Stimulated activated CD8-positive, alpha-beta memory T cell treated with anti-CD3 and anti-CD28 coated beads, Interleukin-15, amount 100 ng/mL, for 1 hour (primary cell): ENCODE data around the gene CD163L1.
A peak's percentile ranks its signal among the peaks of the same experiment; 100 is the strongest.
"Not testable (repeated sequence)": the region's sequence is repeated elsewhere in the genome, so short reads cannot be mapped to it uniquely, and the experiment has no call there.

Experiments used
- DNase-seq: peaks from one replicate; pipeline ENCODE4 v3.0.0-alpha.2; 2020; ENCODE audit warnings: low read depth

CD163L1 gene

GRCh38 chr12:7444076-7444475 lies at the start of gene CD163L1:
CD163L1 (minus strand) TSS chr12:7444153; CDS start chr12:7444127, 26 bp downstream.
- no peak for DNase-seq

GRCh38 chr12:7493006-7493405 lies 49.1 kb upstream of the CD163L1 start:
- DNase-seq: no peak

GRCh38 chr12:7486512-7486911 lies 42.6 kb upstream of the CD163L1 start:
- DNase-seq: no peak

- no peak for DNase-seq
Observed at GRCh38 chr12:7485095-7485494, 41.1 kb upstream of the CD163L1 start.

GRCh38 chr12:7483343-7483742 lies 39.4 kb upstream of the CD163L1 start:
- DNase-seq: no peak

- no peak for DNase-seq
Observed at GRCh38 chr12:7479771-7480170, 35.8 kb upstream of the CD163L1 start.

DNA sequence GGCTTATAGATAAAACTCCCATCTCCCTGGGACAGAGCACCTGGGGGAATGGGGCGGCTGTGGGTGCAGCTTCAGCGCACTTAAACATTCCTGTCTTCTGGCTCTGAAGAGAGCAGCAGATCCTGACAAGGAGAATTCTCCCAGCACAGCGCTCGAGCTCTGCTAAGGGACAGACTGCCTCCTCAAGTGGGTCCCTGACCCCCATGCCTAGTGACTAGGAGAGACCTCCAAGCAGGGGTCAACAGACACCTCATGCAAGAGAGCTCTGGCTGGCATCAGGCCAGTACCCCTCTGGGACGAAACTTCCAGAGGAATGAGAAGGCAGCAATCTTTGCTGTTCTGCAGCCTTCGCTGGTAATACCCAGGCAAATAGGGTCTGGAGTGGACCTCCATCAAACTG lies 28.1 kb upstream of the CD163L1 start:
- DNase-seq: no peak

DNA sequence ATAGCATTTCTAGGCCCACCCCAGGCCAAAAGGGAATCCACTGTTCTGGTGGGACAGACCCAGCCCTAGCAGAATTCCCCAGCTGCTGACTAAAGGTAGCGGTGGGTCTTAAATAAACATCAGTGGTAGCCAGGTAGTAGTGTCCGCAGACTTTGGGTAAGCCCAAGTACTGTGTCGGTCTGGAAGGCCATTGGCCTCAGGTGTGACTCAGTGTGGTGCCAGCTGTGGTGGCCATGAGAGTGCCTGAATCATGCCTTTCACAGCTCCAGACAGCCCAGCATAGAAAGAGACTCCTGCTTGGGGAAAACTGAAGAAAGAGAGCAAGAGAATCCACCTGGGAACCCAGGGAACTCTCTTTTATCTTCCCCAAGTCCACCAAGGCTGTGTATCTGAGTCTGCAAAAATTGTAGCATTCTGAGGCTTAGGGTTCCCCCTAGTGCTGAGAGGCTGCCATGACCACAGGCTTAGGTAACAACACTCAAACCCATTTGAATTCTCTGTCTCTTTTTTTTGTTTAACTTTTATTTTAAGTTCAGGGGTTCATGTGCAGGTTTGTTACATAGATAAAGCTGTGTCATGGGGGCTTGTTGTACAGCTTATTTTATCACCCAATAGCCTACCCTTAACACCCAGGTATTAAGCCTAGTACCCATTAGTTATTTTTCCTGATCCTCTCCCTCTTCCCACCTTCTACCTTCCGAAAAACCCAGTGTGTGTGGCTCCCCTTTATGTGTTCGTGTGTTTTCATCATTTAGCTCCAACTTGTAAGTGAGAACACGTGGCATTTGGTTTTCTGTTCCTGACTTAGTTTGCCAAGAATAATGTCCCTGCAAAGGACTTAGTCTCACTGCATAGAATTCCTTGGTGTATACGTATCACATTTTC lies 16.7 kb upstream of the CD163L1 start:
- peak; percentile 32 for DNase-seq

- DNase-seq: no peak
Observed at GRCh38 chr12:7459973-7460372, 16.0 kb upstream of the CD163L1 start.

- DNase-seq: no peak
Observed at GRCh38 chr12:7451756-7452155, 7.8 kb upstream of the CD163L1 start.

GRCh38 chr12:7450667-7451066 lies 6.7 kb upstream of the CD163L1 start:
- no peak for DNase-seq

- DNase-seq: no peak
Observed at GRCh38 chr12:7448099-7448498, 4.1 kb upstream of the CD163L1 start.

GRCh38 chr12:7444537-7444936 lies 584 bp upstream of the CD163L1 start:
- no peak for DNase-seq

DNA sequence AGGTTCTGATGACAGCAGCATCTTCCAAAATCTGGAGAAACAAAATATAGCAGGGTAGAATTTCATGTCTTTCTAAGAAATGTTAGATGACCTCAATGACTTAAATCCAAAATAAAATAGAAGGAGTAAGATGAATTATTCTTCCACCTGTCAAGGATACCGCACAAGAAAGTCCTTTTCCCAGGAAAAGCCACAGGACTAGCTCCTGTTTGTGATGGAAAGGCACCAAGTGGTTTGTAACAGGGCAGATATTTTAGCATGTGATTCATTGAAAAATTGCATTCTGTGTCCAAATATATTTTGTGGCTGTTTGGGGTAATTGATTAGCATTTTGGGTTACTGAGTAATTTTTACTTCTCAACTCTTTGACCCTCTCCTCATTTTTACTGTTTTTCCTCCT lies 2.7 kb downstream of the CD163L1 start:
- DNase-seq: no peak

DNA sequence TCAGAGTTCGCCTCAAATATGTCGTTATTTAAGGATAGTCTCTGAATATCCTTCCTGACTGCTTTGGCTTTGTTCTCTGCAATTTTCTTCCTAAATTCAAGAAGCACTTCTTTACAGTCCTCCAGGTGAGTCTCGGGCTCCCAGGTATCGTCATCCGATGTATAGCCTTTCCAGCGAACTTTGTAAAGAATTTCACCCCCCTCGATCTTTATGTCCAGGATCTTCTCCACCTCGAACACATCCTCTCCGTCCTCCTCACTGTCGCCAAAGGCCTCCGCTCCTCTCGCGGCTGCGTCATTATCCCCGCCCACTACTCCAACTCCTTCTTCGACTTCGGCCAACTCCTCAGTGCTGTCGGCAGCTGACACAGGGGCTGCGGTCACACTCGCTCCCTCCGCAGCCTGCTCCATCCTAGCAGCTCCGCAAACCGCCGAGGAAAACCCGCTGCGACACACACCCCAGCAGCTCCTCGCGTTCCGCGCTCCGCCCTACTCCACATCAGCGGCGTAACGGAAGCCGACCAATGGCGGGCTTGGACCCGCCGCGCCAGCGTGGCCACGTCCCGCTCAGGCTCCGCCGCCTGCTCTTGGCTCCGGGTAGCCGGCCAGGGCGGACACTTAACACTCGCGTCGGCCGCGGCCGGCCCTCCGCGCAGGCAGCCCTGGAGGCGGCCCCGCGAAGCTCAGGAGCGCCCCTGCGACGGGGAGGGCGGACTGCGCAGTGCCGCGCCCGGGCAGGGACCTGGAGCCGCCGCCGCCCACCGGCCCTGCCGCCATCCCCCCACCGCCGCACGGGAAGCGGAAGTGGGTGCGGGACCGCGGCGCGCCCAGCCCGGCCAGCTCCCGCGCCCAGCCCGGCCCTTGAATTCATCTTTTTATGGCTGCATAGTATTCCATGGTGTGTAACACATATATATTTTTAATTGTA lies 4.1 kb downstream of the CD163L1 start:
- DNase-seq: no peak

GRCh38 chr12:7438291-7438995 lies 5.5 kb downstream of the CD163L1 start:
- not testable (repeated sequence) for DNase-seq

DNA sequence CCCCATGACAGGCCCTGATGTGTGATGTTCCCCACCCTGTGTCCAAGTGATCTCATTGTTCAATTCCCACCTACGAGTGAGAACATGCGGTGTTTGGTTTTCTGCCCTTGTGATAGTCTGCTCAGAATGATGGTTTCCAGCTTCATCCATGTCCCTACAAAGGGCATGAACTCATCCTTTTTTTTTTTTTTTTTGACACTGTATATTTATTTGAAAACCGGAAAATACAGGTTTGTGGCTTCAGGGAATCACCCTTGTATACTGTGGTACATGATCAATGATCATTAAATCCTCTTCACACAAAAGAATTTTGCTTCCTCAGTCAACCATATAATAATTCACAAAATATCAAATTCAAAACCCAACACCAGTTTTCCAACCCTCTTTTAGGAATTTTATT lies 6.5 kb downstream of the CD163L1 start:
- DNase-seq: not testable (repeated sequence)

DNA sequence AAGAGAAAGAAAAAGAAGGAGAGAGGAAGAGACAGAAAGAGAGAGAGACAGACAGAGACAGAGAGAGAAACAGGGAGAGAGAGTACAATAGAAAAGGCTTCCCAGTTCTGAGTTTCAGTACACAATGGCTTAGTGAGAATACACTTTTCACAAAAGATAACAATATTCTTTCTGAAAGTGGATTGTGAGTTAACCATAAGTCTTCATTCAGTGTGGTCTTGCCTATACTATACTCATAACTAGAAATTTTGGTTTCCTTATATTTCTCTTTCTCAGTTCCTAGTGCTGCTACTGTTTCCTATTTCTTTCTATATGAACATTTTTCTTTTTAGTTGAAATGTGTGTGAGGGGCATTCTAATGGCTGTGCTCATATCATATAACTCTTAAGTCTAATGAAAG lies 9.3 kb downstream of the CD163L1 start:
- DNase-seq: no peak

- DNase-seq: no peak
Observed at GRCh38 chr12:7433276-7433822, 10.6 kb downstream of the CD163L1 start.

GRCh38 chr12:7431993-7432685 lies 11.8 kb downstream of the CD163L1 start:
- DNase-seq: no peak

DNA sequence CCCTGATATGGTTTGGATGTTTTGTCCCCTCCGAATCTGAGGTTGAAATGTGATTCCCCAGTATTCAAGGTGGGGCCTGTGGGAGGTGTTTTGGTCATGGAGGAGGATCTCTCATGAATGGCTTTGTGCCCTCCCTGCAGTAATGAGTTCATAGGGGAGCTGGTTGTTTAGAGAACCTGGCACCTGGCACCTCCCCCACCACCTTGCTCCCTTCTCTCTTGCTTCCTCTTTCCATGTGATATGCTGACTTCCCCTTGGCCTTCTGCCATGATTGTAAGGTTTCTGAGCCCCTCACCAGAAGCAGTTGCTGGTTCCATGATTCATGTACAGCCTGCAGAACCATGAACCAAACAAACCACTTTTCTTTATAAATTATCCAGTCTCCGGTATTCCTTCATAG lies 32.6 kb downstream of the CD163L1 start:
- DNase-seq: no peak
